Activated CD4-positive, alpha-beta T cell treated with anti-CD3 and anti-CD28 coated beads, Interleukin-2, Interleukin-6, amounts not matched to agents 100 ng/mL and 50 ng/mL, durations not matched to agents 16 hours and 8 hours (primary cell): Measurements from ENCODE around the gene CIAO2A.

Source experiments
- DNase-seq: peaks from one replicate; pipeline ENCODE4 v3.0.0-alpha.2; 2020

Gene CIAO2A

DNA sequence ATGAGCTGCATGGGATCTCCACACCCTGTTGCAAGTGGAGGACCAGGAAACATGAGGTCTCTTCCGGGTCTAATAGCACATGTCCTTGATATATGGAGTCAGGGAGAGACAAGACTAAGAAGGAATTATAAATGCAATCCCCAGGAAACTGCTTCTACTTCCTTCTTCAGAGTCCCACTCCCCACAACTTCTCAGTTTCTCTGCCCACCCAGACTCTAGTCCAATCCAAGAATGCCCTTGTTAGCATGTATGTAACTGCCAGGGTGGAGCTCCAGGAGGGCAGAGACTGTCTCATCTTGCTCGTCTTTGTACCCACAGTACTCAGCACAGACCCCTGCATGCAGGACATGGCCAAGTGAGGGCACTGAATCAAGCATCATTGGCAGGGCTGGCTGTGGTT is 55.7 kb downstream of the CIAO2A start:
- no peak for DNase-seq

DNA sequence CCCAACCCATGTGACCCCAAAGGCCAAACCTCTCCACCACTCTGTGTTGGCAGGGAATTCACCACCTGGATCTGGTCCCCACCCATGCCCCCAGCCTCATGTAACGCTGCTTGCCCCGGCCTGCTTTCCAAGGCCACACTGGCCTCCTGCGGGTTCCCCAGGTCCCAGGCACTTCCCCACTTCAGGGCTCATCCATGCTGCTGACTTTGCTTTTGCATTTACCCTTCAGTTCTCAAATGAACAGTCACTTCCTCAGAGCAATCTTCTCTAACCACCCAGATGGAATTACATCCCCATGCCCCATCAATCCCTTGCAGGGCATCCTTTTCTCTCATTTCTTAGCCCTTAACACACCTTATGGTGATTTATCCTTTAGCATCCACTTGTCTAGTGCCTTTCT is 56.5 kb downstream of the CIAO2A start:
- no peak for DNase-seq

DNA sequence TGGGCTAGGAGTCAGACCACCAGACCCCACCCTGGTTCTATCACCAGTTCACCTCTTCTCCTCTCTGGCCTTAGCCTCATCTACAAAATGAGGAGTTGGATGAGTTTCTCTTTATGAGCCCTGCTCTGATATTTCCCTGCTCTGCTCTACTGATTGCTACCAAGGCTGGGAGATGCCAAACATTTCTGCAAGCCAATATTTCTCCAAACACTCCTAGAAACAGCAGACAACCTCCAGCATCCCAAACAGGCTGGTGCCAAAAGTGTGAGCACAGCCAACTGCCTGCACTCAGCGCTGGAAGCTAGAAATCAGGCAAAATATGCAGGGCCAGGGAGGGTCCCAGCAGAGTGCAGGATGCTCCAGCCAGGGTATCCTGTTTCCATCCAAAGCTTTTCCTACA is 58.1 kb downstream of the CIAO2A start:
- no peak for DNase-seq

DNA sequence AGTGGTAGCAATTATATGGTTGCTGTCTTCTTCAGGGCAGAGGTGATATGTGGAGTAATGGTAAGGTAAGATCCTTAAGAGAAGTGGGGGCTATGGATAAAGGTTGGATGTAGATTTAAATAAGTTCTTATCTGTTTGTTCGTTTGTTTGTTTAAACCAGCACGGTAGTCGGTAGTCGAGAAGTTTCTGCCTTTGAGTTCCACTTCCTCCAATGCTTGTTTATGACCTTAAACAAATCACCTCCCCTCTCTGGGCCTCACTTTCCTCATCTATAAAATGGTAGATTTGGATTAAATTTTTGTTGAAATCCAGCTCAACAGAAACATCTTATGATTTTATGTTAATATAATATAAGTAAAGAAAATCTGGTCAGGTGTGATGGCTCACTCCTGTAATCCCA is 59.1 kb downstream of the CIAO2A start:
- DNase-seq = no peak

DNA sequence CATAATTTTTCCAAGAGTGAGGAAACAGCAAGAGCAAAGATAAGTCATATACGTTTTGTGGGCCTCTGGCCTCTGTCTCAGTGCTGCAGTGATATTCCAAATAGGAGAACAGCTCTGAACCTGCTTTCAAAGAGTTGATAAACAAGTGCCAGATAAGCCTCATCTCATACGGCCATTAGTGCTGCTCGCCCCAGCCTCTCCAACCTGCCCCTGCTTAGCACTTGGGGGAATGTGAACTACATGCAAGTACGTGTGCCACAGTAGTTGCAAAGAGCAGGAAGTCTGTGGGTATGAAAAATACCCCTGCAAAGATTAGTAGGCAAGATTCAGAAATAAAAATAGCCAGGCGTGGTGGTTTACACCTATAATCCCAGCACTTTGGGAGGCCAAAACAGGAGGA is 61.3 kb downstream of the CIAO2A start:
- no peak for DNase-seq

DNA sequence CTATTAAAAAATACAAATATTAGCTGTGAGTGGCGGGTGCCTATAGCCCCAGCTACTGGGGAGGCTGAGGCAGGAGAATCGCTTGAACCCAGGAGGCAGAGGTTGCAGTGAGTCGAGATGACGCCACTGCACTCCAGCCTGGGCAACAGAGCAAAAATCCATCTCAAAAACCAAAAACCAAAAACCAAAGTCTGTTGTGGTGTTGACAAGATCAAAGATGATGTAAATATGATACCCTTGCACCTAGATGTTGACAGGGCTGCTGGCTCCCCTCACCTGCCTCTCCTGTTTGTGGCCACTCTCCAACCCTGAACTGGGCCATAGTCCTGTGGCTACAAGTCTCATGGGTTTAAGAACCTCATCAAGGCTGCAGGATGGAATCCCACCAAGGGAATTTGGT is 63.5 kb downstream of the CIAO2A start:
- DNase-seq = no peak

DNA sequence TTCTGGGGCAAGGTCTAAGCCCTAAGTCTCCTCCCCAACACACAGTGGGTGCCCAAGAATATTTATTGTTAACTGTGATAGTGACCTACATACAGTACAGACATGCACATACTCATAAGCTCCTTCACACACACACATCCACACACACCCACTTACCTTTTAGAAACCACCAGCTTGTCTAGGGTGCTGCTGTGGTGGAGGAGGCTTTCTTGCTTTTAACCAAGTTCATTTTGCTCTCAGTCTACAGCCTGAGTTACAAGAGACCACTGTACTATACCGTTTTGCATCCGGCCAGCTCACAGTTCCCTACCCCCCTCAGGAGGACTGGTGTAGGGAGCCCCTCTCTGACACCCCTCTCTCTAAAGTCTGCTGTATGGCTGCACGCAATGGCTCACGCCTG is 64.0 kb downstream of the CIAO2A start:
- DNase-seq = no peak

DNA sequence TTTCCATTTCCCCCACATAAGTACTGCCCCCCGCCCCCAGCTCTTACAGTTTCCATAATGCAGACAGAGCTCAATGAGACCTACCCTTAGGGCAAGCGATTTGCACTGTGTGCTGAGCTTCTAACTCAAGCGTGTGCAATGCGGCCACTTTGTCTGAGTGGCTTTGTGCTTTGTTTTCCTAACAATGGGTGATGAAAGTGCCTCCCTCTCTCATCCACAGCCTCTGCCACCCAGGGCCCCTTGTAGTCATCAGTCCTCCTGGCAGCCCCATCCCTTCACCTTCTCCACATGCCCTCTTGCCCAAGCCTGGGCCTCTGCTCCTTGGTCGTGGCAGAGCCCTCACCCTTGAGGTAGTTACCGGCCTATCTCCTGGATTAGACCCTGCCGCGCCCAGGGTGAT is 64.5 kb downstream of the CIAO2A start:
- no peak for DNase-seq

DNA sequence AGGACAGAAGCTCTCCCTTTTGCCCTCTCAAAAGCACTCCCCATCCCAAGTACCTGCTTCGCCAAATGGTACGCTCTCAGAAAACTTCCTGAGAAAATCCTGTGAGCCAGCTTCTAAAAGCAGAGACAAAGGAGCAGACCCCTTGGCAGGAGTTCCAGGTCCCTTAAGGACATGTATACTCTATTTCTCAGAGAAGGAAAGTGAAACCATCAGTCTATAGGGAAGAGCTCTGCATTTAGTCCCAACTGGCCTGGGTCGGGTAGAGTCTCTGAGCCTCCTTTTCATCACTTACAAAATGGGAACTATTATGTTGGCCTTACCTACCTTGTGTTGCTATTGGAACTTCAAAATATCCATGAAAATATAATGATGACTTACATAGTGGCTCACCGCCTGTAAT is 67.0 kb downstream of the CIAO2A start:
- no peak for DNase-seq

DNA sequence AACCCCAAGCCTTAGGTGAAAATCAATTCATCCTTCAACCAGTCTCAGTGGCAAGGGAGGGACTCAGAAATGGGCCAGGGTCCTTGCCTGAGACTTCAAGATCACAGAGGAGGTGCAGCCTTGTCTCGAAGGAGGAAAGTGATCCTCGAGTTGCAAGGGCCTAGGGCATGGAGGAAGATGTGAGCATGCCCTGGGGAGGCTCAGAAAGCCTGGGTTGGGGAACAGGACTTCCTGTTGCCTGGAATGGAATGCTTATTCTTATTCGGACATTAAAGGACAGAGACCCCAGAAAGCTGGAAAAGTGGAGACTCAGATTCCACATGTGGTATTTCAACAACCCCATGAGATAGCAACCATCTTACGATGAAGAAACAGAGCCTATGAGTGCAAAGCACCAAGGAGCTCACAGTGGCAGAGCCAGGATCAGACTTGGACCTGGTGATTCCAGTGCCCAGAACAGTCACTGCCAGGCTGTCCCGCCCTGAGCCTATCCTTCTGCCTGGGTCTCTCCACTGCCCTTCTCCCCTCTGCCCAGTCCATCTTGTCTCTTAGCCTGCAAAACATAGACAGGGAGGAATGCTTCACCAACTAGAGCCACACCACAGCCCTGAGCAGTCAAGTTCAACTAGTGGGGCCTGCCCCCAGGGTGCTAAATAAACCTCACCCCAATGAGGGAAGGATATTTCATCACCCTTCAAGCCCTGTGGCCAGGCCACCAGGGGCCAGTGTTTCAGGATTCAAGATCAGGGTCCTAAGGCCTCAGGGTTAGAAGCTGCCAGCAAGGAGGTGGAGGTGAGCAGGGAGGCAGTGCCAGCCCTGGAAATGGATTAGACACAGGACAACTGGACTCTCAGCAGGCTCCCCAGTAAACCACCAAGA is 69.2 kb downstream of the CIAO2A start:
- DNase-seq = no peak

DNA sequence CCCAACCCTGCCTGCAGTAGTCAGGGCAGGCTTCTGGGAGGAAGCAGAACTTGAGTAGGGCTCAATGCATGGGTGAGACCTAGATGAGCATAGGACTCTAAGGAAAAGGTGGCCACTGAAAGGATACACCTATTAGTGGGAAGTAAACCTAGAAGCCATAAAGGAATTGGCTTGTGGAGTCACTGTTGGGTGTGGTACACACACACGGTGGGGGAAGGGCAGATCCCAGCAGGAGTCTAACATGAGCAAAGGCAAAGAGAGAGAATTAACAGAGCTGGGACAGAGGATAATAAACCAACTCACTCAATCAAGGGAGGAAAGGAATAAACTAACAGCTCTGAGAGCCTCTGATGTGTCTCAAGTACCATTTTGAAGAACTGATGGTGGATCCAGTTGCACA is 70.4 kb downstream of the CIAO2A start:
- DNase-seq = no peak

DNA sequence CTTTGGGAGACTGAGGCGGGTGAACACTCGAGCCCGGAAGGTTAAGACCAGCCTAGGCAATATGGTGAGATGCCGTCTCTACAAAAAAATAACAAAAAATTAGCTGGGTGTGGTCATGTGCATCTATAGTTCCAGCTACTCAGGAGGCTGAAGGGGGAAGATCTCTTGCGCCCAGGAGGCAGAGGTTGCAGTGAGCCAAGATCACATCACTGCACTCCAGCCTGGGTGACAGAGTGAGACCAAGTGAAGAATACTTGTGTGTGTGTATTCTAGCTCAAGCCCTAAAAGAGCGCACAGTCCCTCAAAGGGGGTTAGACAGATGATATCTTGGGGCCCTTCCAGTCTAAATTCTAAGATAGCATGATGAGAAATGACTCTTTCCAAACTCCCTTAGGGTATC is 71.1 kb downstream of the CIAO2A start:
- no peak for DNase-seq
